ENCODE results near the gene PRTN3.

PRTN3 gene

GRCh38 chr19:858868-859843 lies 18.4 kb downstream of the PRTN3 start, which contains the start of gene CFD:
TSS of gene CFD (plus strand) at chr19:859664. CDS start at chr19:859690, 26 bp downstream.
- DNase-seq (ENCODE audit: low read depth in 1 of 2, low spot score in 1 of 2), result no peak
- in situ Hi-C loops (cut with HindIII; ENCODE audit: low pct_unique_long_range_greater_than_20kb, low sequenced_read_pairs), result no loop called here
- TF ChIP-seq JUND (IDR thresholded peaks at IDR 0.05; ENCODE audit: low read depth), result no peak

- DNase-seq (ENCODE audit: low read depth in 1 of 2, low spot score in 1 of 2), result no peak
Measured at GRCh38 chr19:861141-861755, 20.4 kb downstream of the PRTN3 start.

GRCh38 chr19:861756-862580 lies 21.2 kb downstream of the PRTN3 start:
- DNase-seq (ENCODE audit: low read depth in 1 of 2, low spot score in 1 of 2), result peak; percentile 76 to 87
- in situ Hi-C loops (cut with HindIII; ENCODE audit: low pct_unique_long_range_greater_than_20kb, low sequenced_read_pairs), result no loop called here
- no peak for TF ChIP-seq JUND (IDR thresholded peaks at IDR 0.05; ENCODE audit: low read depth)

More at GRCh38 chr19:861141-861755, 20.4 kb downstream of the PRTN3 start:
- TF ChIP-seq JUND (IDR thresholded peaks at IDR 0.05; ENCODE audit: low read depth), result no peak
- in situ Hi-C loops (cut with HindIII; ENCODE audit: low pct_unique_long_range_greater_than_20kb, low sequenced_read_pairs), result no loop called here

GRCh38 chr19:862581-863314 lies 21.9 kb downstream of the PRTN3 start:
- peak; percentile 57 for DNase-seq (ENCODE audit: low read depth in 1 of 2, low spot score in 1 of 2)
- in situ Hi-C loops (cut with HindIII; ENCODE audit: low pct_unique_long_range_greater_than_20kb, low sequenced_read_pairs), result no loop called here
- no peak for TF ChIP-seq JUND (IDR thresholded peaks at IDR 0.05; ENCODE audit: low read depth)

- DNase-seq (ENCODE audit: low read depth in 1 of 2, low spot score in 1 of 2), result no peak
- TF ChIP-seq JUND (IDR thresholded peaks at IDR 0.05; ENCODE audit: low read depth), result no peak
- in situ Hi-C loops (cut with HindIII; ENCODE audit: low pct_unique_long_range_greater_than_20kb, low sequenced_read_pairs), result no loop called here
Measured at GRCh38 chr19:863315-863620, 22.5 kb downstream of the PRTN3 start.

GRCh38 chr19:866769-867300 lies 26.0 kb downstream of the PRTN3 start:
- DNase-seq (ENCODE audit: low read depth in 1 of 2, low spot score in 1 of 2), result no peak
- no peak for TF ChIP-seq JUND (IDR thresholded peaks at IDR 0.05; ENCODE audit: low read depth)
- in situ Hi-C loops (cut with HindIII; ENCODE audit: low pct_unique_long_range_greater_than_20kb, low sequenced_read_pairs), result no loop called here

- no peak for TF ChIP-seq JUND (IDR thresholded peaks at IDR 0.05; ENCODE audit: low read depth)
- in situ Hi-C loops (cut with HindIII; ENCODE audit: low pct_unique_long_range_greater_than_20kb, low sequenced_read_pairs), result no loop called here
- DNase-seq (ENCODE audit: low read depth in 1 of 2, low spot score in 1 of 2), result no peak
Measured at GRCh38 chr19:867301-867793, 26.5 kb downstream of the PRTN3 start.

GRCh38 chr19:867855-868457 lies 27.2 kb downstream of the PRTN3 start:
- in situ Hi-C loops (cut with HindIII; ENCODE audit: low pct_unique_long_range_greater_than_20kb, low sequenced_read_pairs), result no loop called here
- no peak for DNase-seq (ENCODE audit: low read depth in 1 of 2, low spot score in 1 of 2)
- TF ChIP-seq JUND (IDR thresholded peaks at IDR 0.05; ENCODE audit: low read depth), result no peak

GRCh38 chr19:868458-869244 lies 27.9 kb downstream of the PRTN3 start:
- no peak for TF ChIP-seq JUND (IDR thresholded peaks at IDR 0.05; ENCODE audit: low read depth)
- DNase-seq (ENCODE audit: low read depth in 1 of 2, low spot score in 1 of 2), result no peak
- in situ Hi-C loops (cut with HindIII; ENCODE audit: low pct_unique_long_range_greater_than_20kb, low sequenced_read_pairs), result no loop called here

GRCh38 chr19:869245-870177 lies 28.7 kb downstream of the PRTN3 start:
- TF ChIP-seq JUND (IDR thresholded peaks at IDR 0.05; ENCODE audit: low read depth), result no peak
- in situ Hi-C loops (cut with HindIII; ENCODE audit: low pct_unique_long_range_greater_than_20kb, low sequenced_read_pairs), result no loop called here
- no peak for DNase-seq (ENCODE audit: low read depth in 1 of 2, low spot score in 1 of 2)

Data from T47D (cell line).